SKM-1 treated with dmso at 0.1 percent for 144 hours (cell line): Measurements from ENCODE around the gene NPHP4.
"Not testable (repeated sequence)": the region's sequence is repeated elsewhere in the genome, so short reads cannot be mapped to it uniquely, and the experiment has no call there.

Source experiments
- DNase-seq: peaks from one replicate; lab custom pipeline; 2025; ENCODE audit not compliant: unreplicated experiment; lab: John Stamatoyannopoulos, UW

The NPHP4 gene

GRCh38 chr1:5936621-5937372 lies 55.4 kb downstream of the NPHP4 start:
- no peak for DNase-seq

GRCh38 chr1:5936126-5936525 lies 56.1 kb downstream of the NPHP4 start:
- DNase-seq, result no peak

- no peak for DNase-seq
These were observed 57.2 kb downstream of the NPHP4 start for GRCh38 chr1:5935026-5935425.

- no peak for DNase-seq
These were observed 58.0 kb downstream of the NPHP4 start for GRCh38 chr1:5934058-5934884.

GRCh38 chr1:5933676-5934057 lies 58.6 kb downstream of the NPHP4 start:
- DNase-seq, result no peak

GRCh38 chr1:5933050-5933449 lies 59.2 kb downstream of the NPHP4 start:
- no peak for DNase-seq

- no peak for DNase-seq
These were observed 63.4 kb downstream of the NPHP4 start for GRCh38 chr1:5928714-5929400.

GRCh38 chr1:5927506-5928370 lies 64.5 kb downstream of the NPHP4 start:
- DNase-seq, result no peak

- no peak for DNase-seq
These were observed 65.4 kb downstream of the NPHP4 start for GRCh38 chr1:5926686-5927435.

- DNase-seq, result not testable (repeated sequence)
These were observed 69.4 kb downstream of the NPHP4 start for GRCh38 chr1:5922700-5923330.

GRCh38 chr1:5921671-5922070 lies 70.6 kb downstream of the NPHP4 start:
- no peak for DNase-seq

GRCh38 chr1:5921129-5921528 lies 71.1 kb downstream of the NPHP4 start:
- DNase-seq, result no peak

- DNase-seq, result no peak
These were observed 72.0 kb downstream of the NPHP4 start for GRCh38 chr1:5920201-5920600.

- no peak for DNase-seq
These were observed 74.0 kb downstream of the NPHP4 start for GRCh38 chr1:5918275-5918649.

- DNase-seq, result no peak
These were observed 74.5 kb downstream of the NPHP4 start for GRCh38 chr1:5917591-5918274.

- no peak for DNase-seq
These were observed 75.0 kb downstream of the NPHP4 start for GRCh38 chr1:5917281-5917590.

GRCh38 chr1:5916572-5917280 lies 75.5 kb downstream of the NPHP4 start:
- no peak for DNase-seq
